ENCODE data around the gene AGPAT1. TPM values are rescaled to one million over a fixed set of nuclear protein-coding genes. Genes with fewer than 3 reads are reported as not detected.

The AGPAT1 gene
- polyA plus RNA-seq, 1 of the 3 experiments (the other 2 are of a cell fraction) = 118 TPM

DNA sequence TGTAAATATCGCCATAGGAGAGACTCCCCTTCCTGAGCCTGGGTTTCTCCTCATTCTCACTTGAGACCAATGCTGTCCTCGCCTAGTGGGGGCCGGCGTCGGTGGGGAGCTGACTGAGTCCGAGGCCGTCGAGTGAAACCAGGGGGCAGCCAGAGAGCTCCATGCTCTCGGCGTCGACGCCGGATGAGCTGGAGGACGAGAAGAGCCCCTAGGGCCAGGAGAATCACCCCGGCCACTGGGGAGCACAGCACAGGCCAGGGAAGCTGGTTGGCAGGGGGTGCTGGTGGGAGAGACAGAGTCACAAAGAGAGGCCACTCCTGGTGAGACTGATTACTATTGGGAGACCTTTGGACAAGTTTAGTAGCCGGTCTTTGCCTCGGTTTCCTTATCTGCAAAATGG, 23.0 kb upstream of the AGPAT1 start (continued):
- TF ChIP-seq USF2 (IDR thresholded peaks at IDR 0.05; ENCODE audit: borderline replicate concordance, low read depth, low read length) (no peak), CHD2 (IDR thresholded peaks at IDR 0.05; ENCODE audit: low read length, partially characterized antibody) (no peak), TEAD4 (IDR thresholded peaks at IDR 0.05; ENCODE audit: borderline replicate concordance, insufficient read depth) (no peak), GATA2 (CRISPR knock-in tag; IDR thresholded peaks at IDR 0.05) (no peak), SIN3A (IDR thresholded peaks at IDR 0.05; ENCODE audit: borderline replicate concordance, low read depth, low read length) (no peak), ELF1 (IDR thresholded peaks at IDR 0.05) (no peak)
- TF ChIP-seq, protein P1, sequence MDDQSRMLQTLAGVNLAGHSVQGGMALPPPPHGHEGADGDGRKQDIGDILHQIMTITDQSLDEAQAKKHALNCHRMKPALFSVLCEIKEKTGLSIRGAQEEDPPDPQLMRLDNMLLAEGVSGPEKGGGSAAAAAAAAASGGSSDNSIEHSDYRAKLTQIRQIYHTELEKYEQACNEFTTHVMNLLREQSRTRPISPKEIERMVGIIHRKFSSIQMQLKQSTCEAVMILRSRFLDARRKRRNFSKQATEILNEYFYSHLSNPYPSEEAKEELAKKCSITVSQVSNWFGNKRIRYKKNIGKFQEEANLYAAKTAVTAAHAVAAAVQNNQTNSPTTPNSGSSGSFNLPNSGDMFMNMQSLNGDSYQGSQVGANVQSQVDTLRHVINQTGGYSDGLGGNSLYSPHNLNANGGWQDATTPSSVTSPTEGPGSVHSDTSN (IDR thresholded peaks at IDR 0.05) = no peak

DNA sequence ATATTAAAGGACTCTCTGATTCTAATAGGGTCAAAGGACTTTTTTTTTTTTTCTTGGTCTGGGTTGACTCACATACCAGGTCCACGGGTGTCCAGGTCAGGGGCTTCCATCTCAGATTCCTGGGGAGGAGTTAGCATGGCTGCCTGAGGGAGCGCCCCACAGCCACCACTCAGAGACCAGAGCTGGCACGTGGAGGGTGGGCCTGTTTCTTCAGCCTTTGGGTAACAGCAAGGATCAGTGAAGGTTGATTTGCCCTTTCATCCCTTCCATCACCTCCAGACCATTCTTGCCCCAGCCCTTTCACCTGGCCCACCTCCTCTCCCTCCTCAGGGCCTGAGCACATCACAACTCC, 22.4 kb upstream of the AGPAT1 start:
- WGBS (ENCODE audit: low lambda C conversion rate) = 82% methylated on average over 3 of the region's 3 CpGs
- DNase-seq = no peak
- no peaks in the 10 kb centered on the region for H3K9me2 ChIP-seq
- POLR2A ChIA-PET = no interaction called here
- H3K4me1 ChIP-seq (ENCODE audit: control insufficient read depth in 1 of 2, insufficient read depth in 2 of 2, low read depth in 1 of 2, low read length in 1 of 2) = peaks cover 6 to 14% of the 10 kb centered on the region in 2 experiments; a peak in 1 of 4 replicates
- H3K9me3 ChIP-seq = no peaks in the 10 kb centered on the region
- H3F3A ChIP-seq (replicated peaks; ENCODE audit: insufficient read depth) = peaks cover 13% of the 10 kb centered on the region
- peaks cover 5% of the 10 kb centered on the region; the same call in 1 of the 2 replicates for H3K27me3 ChIP-seq (ENCODE audit: insufficient read depth)
- no peaks in the 10 kb centered on the region for H4K20me1 ChIP-seq (ENCODE audit: insufficient read depth)
- H3K36me3 ChIP-seq (replicated peaks in 1 of 2; ENCODE audit: control insufficient read depth in 1 of 2, insufficient read depth in 2 of 2, low read length in 1 of 2) = no peaks in the 10 kb centered on the region
- no peaks in the 10 kb centered on the region for H3K79me2 ChIP-seq (ENCODE audit: insufficient read depth)
- no peak overlapping the region for H3K27ac ChIP-seq (ENCODE audit: low read depth in 2 of 2, low read length in 1 of 2)
- CTCF ChIA-PET = interaction anchor here (0.6 kb wide), 1 partner anchor 268 kb away, joined by 3 read pairs; no protein-coding TSS in a partner anchor
- no peak overlapping the region for H2AFZ ChIP-seq (ENCODE audit: low read depth)
- H3K4me3 ChIP-seq (ENCODE audit: low read depth in 2 of 2, low read length in 1 of 2) = no peak overlapping the region
- H3K9ac ChIP-seq = no peak overlapping the region
- H3K4me2 ChIP-seq = no peak overlapping the region
- no peak for TF ChIP-seq RAD21 (IDR thresholded peaks at IDR 0.05; ENCODE audit: low read length)
- no peak for TF ChIP-seq FOSL2 (IDR thresholded peaks at IDR 0.05; ENCODE audit: borderline replicate concordance, low read depth)
- TF ChIP-seq NRF1 (IDR thresholded peaks at IDR 0.05; ENCODE audit: low read depth, low read length) = no peak
- no peak for TF ChIP-seq TCF12 (IDR thresholded peaks at IDR 0.05)
- no peak for TF ChIP-seq RXRA (IDR thresholded peaks at IDR 0.05; ENCODE audit: borderline replicate concordance, low read depth)
- no peak for TF ChIP-seq CHD2 (IDR thresholded peaks at IDR 0.05; ENCODE audit: low read length, partially characterized antibody)
- no peak for TF ChIP-seq FOXJ3 (CRISPR knock-in tag; IDR thresholded peaks at IDR 0.05)
- no peak for TF ChIP-seq CTCF (IDR thresholded peaks at IDR 0.05)
- TF ChIP-seq YY1 (IDR thresholded peaks at IDR 0.05; ENCODE audit: low read depth) = no peak
- no peak for TF ChIP-seq RCOR1 (IDR thresholded peaks at IDR 0.05; ENCODE audit: low read length)
- no peak for TF ChIP-seq REST (IDR thresholded peaks at IDR 0.05; ENCODE audit: low read depth, low read length)
- TF ChIP-seq, protein P1 (IDR thresholded peaks at IDR 0.05) = no peak
- no peak for TF ChIP-seq JUND (IDR thresholded peaks at IDR 0.05)
- TF ChIP-seq USF2 (IDR thresholded peaks at IDR 0.05; ENCODE audit: borderline replicate concordance, low read depth, low read length) = no peak
- no peak for TF ChIP-seq ZBTB33 (IDR thresholded peaks at IDR 0.05; ENCODE audit: borderline replicate concordance, low read depth)
- TF ChIP-seq SMC3 (IDR thresholded peaks at IDR 0.05; ENCODE audit: low read depth, low read length) = no peak
- TF ChIP-seq MEF2A (IDR thresholded peaks at IDR 0.05; ENCODE audit: borderline replicate concordance, low read depth) = no peak

All from SK-N-SH (cell line).